Coronary artery (tissue), 2 donors: ENCODE data around the gene MT1G.
"Not testable (repeated sequence)": the region's sequence is repeated elsewhere in the genome, so short reads cannot be mapped to it uniquely, and the experiment has no call there.

ENCODE experiments used
- DNase-seq: peaks from one replicate; pipeline ENCODE4 v3.0.0-alpha.2; 2017; ENCODE audit warnings: low spot score
- H3K27ac ChIP-seq, 2 donors: fragments of 200-600 bp; sonication (generic); one replicate each; pipeline ENCODE4 v1.5.1; 2016 to 2019
- H3K4me3 ChIP-seq: fragments of 200-600 bp; sonication (generic); 2 replicates; pipeline ENCODE4 v1.5.1; 2016; ENCODE audit warnings: mild to moderate bottlenecking, moderate library complexity
- CTCF ChIP-seq: fragments of 200-600 bp; sonication (generic); IDR thresholded peaks from one replicate; pipeline ENCODE4 v1.5.1; 2019; ENCODE audit warnings: antibody characterized with exemption

Gene MT1G

DNA sequence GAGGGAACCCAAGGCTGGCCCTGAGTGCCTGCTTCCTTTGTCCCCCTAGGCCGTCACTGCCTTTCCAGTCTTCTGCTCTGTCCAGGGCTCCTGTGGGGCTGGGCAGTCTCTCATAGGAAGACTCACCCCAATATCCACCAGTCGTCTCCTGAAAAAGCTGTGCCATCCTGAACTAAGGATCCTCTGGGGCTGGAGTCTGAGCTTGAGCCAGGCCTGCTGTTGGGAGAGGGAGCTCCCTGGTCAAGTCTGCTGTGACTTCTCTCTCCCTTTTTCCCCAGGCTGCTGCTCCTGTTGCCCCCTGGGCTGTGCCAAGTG, 2.7 kb upstream of the MT1G start:
- Histone ChIP-seq H3K4me3 (no peak overlapping the region), H3K27ac (no peak overlapping the region)
- no peak for DNase-seq
- no peak for TF ChIP-seq CTCF

GRCh38 chr16:56669840-56670619, 2.2 kb upstream of the MT1G start:
- no peak for TF ChIP-seq CTCF
- Histone ChIP-seq H3K27ac (no peak overlapping the region), H3K4me3 (peak overlapping the region; percentile 44)
- no peak for DNase-seq

- no peak for TF ChIP-seq CTCF
- peak within 1 kb of the TSS; percentile 44 for H3K4me3 ChIP-seq
- H3K27ac ChIP-seq = no peak within 1 kb of the TSS
- DNase-seq = no peak
These were observed 1.4 kb upstream of the MT1G start, which contains the start of gene MT1H for GRCh38 chr16:56669005-56669839. TSS of gene MT1H (plus strand) at chr16:56669814. CDS start at chr16:56669885, 71 bp downstream.

DNA sequence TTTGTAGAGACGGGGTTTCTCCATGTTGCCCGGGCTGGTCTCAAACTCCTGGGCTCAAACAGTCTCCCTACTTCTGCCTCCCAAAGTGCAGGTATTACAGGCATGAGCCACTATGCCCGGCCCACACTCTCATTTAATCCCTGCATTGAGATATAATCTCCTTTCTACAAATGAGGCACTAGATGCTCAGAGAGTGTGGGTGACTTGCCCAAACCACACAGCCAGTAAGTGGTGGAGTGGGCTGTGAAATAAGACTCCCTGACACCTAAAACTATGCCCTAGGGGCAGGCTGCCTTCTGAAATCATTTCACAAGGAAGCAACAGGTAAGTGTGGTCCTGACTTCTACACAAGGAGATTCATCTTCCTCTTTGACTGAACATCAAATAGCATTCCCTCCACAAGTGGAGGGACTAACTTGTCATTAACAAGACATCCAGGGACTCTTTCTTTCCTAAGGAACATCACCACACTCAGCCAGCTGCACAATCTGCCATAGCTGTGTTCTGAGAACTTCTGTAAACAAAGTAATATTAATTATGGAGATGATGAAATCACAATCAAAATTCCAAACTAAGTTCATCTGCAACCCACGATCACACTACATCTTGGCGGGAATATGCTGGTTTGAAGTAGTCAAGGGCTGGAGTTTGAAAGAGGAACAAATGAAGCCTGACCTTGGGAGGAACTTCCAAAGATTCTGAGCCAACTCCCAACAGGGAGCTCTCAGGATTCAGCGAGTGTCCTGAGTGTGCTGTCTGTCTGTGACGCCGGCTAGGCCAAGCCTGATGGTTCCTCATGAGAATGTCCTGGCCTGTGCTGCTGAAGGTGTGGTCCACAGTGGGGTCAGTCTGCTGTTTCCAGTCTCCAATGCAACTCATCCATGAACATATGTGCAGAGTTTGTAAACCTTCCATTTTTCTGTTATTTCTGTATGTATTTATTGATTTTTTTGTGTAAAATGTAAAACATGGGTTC, 2.3 kb downstream of the MT1G start:
- H3K4me3 ChIP-seq, H3K27ac ChIP-seq, DNase-seq: not testable (repeated sequence)

GRCh38 chr16:56664506-56664905, 3.4 kb downstream of the MT1G start:
- no peak overlapping the region for H3K27ac ChIP-seq
- H3K4me3 ChIP-seq = no peak overlapping the region
- DNase-seq = no peak
- TF ChIP-seq CTCF = no peak

DNA sequence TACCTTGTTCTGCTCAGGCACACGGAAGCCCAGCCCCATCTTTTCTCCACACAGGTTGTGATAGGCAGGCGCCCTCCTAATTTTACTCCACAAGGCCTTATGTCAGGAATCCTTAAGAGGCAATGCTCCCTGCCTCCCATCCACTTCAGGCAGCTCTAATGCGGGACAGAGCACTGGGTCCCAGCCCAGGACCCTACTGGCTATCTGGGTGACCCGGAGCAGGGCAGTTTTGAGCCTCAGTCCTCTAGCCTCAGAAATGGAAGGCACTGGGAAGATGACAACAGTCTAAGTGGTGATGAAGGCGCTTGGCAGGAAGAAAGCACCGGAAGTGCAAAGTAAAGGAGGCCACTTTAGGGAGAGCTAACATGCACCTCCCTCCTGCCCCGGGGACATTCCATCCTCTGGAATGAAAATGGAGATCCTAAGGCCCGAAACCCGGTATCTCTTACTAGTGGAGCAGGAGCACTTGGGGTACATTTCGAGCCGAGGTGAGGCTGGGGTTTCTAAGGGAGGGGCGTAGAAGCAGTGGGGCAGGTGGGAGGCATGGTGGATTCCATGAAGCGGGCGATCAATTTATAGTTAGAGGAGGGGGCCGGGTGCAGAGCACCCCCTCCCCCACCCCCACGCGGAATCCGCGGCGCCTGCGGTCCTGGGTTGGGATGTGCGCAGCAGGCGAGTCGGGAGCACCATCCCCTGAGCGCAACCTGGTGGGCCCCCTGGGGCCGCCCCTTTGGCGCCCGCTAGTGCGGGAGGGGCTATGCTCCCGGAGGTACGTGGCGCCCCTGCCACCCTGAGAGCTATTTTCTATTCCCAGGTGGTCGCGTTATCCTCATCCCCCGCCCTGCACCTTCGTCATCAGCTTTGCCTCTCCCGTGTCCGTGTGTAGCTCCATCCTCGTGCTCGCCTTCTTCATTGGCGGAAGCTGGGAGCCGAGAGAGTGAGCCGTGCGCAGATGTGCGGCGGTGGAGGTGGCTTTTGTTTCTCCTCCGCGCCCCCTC, 5.2 kb downstream of the MT1G start:
- TF ChIP-seq CTCF = no peak
- no peak for DNase-seq
- Histone ChIP-seq H3K27ac (no peak overlapping the region), H3K4me3 (peak overlapping the region; percentile 46)
